GM18868 (cell line): ENCODE measurements around the gene TSPY9.
"Not testable (repeated sequence)": the region's sequence is repeated elsewhere in the genome, so short reads cannot be mapped to it uniquely, and the experiment has no call there.

ENCODE experiments used
- ATAC-seq: cut with Tn5 transposase; IDR thresholded peaks from one replicate; pipeline ENCODE4 v1.9.1; 2021; ENCODE audit warnings: mild to moderate bottlenecking, moderate library complexity; ENCODE audit not compliant: unreplicated experiment

TSPY9 gene

GRCh38 chrY:9486967-9487366, at the start of gene TSPY9:
TSPY9 (plus strand) TSS chrY:9487267; CDS start chrY:9487313, 46 bp downstream.
- not testable (repeated sequence) for ATAC-seq

- not testable (repeated sequence) for ATAC-seq
These were observed 20.4 kb upstream of the TSPY9 start, which contains the start of gene TSPY1 for GRCh38 chrY:9466655-9467054. TSPY1 (plus strand) TSS chrY:9466955; CDS start chrY:9467001, 46 bp downstream.

DNA sequence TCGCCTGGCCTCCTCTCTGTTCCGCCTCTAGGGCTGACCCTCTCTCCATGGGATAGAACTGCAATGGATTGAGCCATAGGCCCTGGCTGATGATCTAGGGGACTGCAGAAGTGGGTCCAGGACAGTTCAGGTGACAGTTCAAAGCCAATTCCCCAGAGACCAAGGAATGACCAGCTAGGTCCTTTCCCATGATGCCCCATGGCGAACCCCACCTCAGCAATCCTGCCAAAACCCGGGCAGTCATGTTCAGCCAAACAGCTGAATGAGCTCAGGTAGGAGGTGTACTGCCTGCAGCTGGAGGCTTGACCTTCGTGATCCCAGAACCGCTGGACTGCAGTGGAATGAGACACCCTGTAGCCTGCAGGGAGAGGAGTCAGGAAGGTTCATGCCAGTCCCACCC, 17.3 kb downstream of the TSPY9 start:
- not testable (repeated sequence) for ATAC-seq

DNA sequence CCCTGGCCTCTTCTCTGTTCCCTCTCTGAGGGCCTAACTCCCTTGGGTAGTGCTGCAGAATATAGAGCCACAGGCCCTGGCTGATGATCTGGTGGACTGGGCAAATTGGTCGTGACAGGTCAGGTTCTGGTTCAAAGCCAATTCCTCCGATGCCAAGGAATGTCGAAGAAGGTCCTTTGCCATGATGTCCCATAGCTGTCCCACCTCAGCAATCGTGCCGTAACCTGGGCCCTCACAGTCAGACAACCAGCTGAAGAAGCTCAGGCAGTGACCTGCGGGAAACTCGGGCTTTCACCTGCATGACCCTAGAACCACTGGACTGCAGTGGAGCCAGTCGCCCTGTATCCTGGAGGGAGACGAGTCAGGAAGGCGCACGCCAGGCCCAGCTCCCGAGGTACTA, 29.2 kb downstream of the TSPY9 start:
- ATAC-seq: not testable (repeated sequence)

DNA sequence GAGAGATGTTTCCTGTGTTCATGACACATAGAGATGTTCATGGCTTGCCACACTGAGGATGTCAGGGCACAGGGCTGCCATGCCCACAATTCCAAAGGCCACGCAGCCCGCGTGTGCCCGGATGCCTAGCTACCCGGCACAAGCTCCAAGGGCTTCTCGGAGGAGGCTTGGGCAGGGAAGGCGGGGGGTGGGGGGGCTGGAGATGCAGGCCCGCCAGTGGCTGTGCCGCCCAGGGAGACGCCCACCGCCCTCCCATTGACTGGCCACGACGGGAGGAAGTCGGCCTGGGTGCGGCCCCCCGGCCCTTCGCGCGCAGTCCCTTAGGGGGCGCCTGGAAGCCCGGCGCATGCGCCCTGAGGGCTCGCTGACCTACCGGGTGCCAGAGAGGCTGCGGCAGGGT, 40.5 kb downstream of the TSPY9 start, which contains the start of gene TSPY10:
Gene TSPY10 (plus strand): TSS at position 301 of the 400 bp plus-strand sequence. CDS start 46 bp downstream, at position 347.
- not testable (repeated sequence) for ATAC-seq
